NCI-H1436 (cell line): ENCODE data around the gene UBE2D4.
"Not testable (repeated sequence)": the region's sequence is repeated elsewhere in the genome, so short reads cannot be mapped to it uniquely, and the experiment has no call there.

Experiments
- DNase-seq: peaks from one replicate; lab custom pipeline; 2025; lab: John Stamatoyannopoulos, UW

The UBE2D4 gene

GRCh38 chr7:43914795-43915194 lies 11.4 kb upstream of the UBE2D4 start:
- DNase-seq = no peak

DNA sequence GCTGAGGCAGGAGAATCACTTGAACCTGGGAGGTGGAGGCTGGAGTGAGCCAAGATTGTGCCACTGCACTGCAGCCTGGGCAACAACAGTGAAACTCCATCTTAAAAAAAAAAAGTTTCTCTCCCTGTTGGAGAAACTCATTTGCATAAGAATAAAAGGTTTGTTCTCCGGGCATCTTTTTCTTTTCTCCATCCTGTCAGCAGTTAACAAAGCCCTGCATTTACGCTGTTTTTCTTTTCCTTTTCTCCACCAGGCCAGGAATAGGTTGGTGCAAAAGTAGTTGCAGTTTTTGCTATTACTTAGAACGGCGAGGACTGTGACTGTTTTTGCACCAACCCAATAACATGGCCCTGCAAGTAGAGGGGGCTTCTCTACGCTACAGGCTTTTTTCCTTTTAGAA lies 10.3 kb upstream of the UBE2D4 start:
- no peak for DNase-seq

- no peak for DNase-seq
These were observed 4.8 kb upstream of the UBE2D4 start for GRCh38 chr7:43921423-43921822.

DNA sequence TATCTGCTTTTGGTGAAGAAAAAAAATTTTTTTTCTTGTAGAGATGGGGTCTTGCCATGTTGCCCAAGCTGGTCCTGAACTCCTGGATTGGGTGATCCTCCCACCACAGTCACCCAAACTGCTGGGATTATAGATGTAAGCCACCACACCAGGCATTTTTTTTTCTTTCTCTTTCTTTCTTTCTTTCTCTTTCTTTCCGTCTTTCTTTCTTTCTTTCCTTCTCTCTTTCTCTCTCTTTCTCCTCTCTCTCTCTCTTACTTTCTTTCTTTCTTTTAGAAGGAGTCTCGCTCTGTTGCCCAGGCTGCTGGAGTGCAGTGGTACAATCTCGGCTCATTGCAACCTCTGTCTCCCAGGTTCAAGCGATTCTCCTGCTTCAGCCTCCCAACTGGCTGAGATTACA lies 3.5 kb upstream of the UBE2D4 start:
- no peak for DNase-seq

- no peak for DNase-seq
These were observed 525 bp downstream of the UBE2D4 start for GRCh38 chr7:43926798-43927123.

DNA sequence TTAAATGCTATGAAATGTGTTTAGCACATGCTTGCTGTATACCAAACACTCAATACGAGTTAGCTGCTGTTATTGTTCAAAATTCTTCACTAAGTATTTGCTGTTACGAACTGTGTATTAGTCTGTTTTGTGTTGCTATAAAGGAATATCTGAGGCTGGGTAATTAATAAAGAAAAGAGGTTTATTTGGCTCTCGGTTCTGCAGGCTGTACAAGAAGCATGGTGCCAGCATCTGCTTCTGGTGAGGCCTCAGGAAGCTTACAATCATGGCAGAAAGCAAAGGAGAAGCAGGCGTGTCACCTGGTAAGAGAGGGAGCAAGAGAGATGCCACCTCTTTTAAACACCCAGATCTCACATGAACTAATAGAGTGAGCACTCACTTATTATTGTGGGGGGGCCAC lies 1.6 kb downstream of the UBE2D4 start:
- DNase-seq = no peak

- DNase-seq = no peak
These were observed 3.6 kb downstream of the UBE2D4 start for GRCh38 chr7:43929529-43930457.

DNA sequence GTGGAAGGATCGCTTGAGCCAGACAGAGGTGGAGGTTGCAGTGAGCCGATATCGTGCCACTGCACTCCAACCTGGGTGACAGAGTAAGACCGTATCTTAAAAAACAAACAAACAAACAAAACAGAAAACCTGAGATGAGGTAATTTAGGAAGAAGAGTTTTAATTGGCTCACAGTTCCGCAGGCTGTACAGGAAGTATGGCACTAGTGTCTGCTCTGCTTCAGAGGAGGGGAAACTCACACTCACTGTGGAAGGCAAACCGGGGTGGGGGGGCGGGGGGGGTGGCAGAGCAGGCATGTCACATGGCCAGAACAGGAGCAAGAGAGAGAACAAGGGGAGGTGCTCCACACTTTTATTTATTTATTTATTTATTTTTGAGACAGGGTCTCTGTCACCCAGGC lies 5.1 kb downstream of the UBE2D4 start:
- no peak for DNase-seq

DNA sequence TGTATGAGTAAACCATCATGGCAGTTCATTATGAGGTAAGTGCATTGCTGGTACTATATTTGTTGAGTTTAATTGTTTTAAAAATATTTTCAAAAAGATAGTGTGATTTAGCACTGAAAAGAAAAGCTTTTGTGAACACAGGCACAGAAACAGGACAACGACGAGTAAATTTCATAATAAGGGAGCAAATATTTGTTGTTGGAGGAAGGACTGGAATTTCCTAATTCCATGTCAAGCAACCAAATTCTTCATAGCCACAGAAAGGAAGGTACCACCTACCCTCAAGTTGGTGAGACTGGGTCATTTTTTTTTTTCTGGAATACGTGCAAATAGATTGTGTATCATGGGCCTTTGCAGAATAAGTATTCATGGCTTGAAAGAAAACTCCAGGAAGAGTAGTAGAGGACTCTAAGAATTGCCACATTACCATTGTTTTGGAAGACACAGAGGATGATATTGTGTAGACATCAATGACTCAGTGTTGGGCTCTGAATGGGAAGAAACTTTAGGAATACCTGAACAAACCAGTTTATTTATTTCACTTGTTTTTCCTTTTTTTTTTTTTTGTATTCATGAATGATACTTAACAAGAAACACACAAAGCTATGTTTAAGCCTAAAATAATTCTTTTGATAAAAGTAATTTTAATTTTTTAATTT lies 7.8 kb downstream of the UBE2D4 start:
- no peak for DNase-seq

DNA sequence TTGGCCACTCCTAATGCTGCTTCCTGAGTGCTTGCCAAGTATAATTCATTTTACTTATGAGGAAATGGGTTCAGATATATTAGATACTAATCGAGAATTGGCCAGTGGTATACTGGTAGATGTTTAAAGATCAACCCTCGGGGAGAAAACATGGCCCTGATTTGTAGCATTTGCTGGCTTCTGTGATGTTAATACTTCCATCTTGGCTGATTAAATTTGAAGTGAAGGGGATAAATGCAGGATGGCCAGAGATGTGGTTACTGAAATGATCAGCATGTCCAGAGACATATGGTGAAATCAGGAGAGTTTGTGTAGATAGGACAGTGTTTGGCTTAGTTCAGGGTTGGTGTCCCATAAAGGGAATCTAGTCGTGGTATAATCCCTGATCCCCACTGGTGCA lies 11.2 kb downstream of the UBE2D4 start:
- no peak for DNase-seq

GRCh38 chr7:43938892-43939482 lies 12.8 kb downstream of the UBE2D4 start:
- DNase-seq = no peak

DNA sequence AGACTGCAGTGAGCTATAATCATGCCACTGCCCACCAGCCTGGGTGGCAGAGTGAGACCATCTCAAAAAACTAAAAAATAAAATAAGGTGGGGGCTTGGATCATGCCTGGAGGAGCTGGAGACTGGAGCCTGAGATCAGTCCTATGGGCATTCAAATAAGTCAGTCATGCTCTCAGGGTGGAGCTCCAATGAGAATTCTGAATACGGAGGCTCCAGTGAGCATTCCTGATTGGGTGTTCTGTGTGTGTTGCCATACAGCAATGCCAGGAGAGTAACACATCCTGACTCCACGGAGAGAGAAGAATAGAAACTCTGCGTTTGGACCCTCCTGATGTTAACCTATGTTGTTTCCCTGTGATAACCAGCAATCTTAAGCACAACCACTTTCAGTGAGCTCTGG lies 16.0 kb downstream of the UBE2D4 start:
- no peak for DNase-seq

DNA sequence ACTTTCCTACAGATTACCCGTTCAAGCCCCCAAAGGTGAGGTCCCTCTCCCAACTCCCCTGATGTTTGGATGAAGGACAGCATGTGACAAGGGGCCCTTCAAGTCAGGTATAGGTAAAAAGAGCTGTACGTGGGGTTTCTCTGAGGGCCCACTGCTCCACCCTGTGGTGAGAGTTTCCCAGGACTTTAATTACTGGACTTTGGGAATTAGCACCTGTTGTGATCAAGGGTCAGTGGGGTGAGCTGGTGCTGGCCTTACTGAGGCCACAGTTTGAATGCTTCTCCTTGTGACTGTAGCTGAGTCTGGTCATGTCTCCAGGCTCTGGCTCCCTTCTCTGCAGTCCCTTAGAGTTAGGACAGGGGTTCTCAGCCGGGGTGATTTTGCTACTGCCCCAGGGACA lies 16.8 kb downstream of the UBE2D4 start:
- DNase-seq = no peak

GRCh38 chr7:43943417-43944187 lies 17.4 kb downstream of the UBE2D4 start:
- no peak for DNase-seq

DNA sequence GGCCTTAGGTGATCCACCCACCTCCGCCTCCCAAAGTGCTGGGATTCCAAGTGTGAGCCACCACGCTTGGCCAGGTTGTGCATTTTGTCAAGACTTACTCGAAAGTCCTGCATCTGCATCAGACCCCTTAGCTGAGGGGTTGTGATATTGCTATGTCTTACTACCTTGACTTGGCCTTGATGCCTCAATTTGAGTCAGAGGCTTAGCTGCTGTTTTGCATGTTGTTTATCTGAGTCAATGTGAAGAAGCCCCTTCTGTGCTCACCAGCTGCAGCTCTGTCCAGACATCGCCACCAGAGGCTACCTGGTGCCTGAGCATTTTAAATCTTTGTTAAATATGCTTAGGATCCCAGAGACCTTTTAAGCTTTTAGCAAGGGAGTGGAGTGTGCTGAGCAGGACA lies 18.1 kb downstream of the UBE2D4 start:
- DNase-seq = no peak

GRCh38 chr7:43952028-43952427 lies 25.8 kb downstream of the UBE2D4 start:
- no peak for DNase-seq

- DNase-seq = no peak
These were observed 26.8 kb downstream of the UBE2D4 start for GRCh38 chr7:43953071-43953470.

DNA sequence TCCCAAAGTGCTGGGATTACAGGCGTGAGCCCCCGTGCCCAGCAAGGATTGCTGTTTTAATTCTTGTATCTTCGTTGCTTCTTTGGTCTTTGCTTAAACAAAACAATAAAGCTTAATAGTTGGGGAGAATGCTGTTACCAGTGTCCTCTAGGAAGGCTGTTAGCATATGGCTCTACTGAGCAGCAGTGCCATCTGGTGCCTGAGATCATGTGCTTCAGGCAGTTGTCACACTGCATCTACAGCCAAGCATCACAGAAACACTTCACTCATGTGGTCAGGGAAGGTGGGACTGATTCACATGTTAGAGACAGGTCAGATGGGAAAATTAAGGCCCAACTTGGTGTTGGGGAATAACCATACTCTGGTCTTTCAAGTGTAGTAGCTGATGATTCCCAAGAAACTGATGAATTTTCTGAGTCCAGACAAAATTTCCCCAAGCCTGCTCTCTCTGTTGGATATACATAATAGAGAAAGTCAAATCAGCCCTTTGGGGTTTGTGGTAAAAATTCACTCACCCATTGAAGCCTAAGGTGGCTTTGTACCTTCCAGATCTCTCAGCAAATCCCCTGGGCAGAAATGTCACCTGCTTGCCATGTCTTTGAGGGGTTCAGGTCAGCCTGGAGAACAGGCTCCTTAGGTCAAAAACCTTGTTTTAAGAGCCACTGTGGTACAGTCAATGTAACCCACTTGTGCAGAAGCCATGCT lies 28.4 kb downstream of the UBE2D4 start:
- DNase-seq = peak; percentile 12

GRCh38 chr7:43956027-43956426 lies 29.8 kb downstream of the UBE2D4 start:
- DNase-seq = no peak

GRCh38 chr7:43960933-43961332 lies 34.7 kb downstream of the UBE2D4 start:
- DNase-seq = no peak

DNA sequence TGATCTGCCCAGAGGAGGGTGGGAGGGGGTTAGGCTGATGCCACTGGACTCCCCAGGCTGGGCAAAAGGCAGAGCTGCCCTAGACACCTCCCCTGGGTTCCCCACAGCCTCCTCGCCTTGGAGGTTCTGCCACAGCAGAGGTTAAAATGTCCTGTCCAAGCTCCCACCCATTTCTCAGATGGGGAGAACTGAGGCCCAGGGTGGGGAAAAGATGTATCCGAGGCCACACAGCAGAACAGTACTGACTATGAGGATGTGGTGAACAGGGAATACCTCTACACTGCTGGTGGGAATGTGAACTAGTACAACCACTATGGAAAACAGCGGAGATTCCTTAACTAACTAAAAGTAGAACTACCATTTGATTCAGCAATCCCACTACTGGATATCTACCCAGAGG lies 40.2 kb downstream of the UBE2D4 start:
- not testable (repeated sequence) for DNase-seq
